ENCODE measurements around the gene TNPO2. TPM values are rescaled to one million over a fixed set of nuclear protein-coding genes. Genes with fewer than 3 reads are reported as not detected.

TNPO2 gene
- 31.7 and 33.6 TPM in 2 replicates for total RNA-seq (2016; rRNA removed; fragmentation: Illumina TruSeq; extraction: Trizol)
- total RNA-seq (2016; cell fraction: cytosol; rRNA removed; fragmentation: Illumina TruSeq; extraction: Trizol; ENCODE audit: low read depth) = 8.0 and 12.5 TPM in 2 replicates
- 25.3 and 38.9 TPM in 2 replicates for total RNA-seq (2016; cell fraction: insoluble cytoplasmic fraction; rRNA removed; fragmentation: Illumina TruSeq; extraction: Trizol)
- 11.9 and 12.3 TPM in 2 replicates for total RNA-seq (2016; cell fraction: membrane; rRNA removed; fragmentation: Illumina TruSeq; extraction: Trizol)
- 61.9 and 64.9 TPM in 2 replicates for total RNA-seq (2016; cell fraction: nucleus; rRNA removed; fragmentation: Illumina TruSeq; extraction: Trizol)
- 61.0 and 76.1 TPM in 2 replicates for polyA plus RNA-seq (2011; rRNA removed)
- 38.5 and 42.9 TPM in 2 replicates for polyA plus RNA-seq (2011; cell fraction: cytosol; rRNA removed)
- 224 and 272 TPM in 2 replicates for polyA plus RNA-seq (2011; cell fraction: nucleus; rRNA removed)
- polyA plus RNA-seq (2012) = 28.4 and 35.1 TPM in 2 replicates
- 2.2 and 2.4 TPM in 2 replicates for polyA plus RNA-seq (2016; cell fraction: cytosol; fragmentation: Illumina TruSeq; extraction: Trizol; ENCODE audit: low read depth)
- polyA plus RNA-seq (2016; cell fraction: insoluble cytoplasmic fraction; fragmentation: Illumina TruSeq; extraction: Trizol; ENCODE audit: low read depth) = 21.0 and 28.3 TPM in 2 replicates
- 6.6 and 7.3 TPM in 2 replicates for polyA plus RNA-seq (2016; cell fraction: membrane; fragmentation: Illumina TruSeq; extraction: Trizol; ENCODE audit: low read depth)
- 143 and 147 TPM in 2 replicates for polyA plus RNA-seq (2016; cell fraction: nucleus; fragmentation: Illumina TruSeq; extraction: Trizol; ENCODE audit: insufficient read depth, low read depth)
- 198 and 267 TPM in 2 replicates for polyA minus RNA-seq (2011; rRNA and poly(A)+ RNA removed; ENCODE audit: low replicate concordance)
- 42.5 and 44.2 TPM in 2 replicates for polyA minus RNA-seq (2011; cell fraction: cytosol; rRNA and poly(A)+ RNA removed)
- 77.4 and 98.6 TPM in 2 replicates for polyA minus RNA-seq (2011; cell fraction: nucleus; rRNA and poly(A)+ RNA removed)
- percentile 67 among the genes with signal in this experiment for Bru-seq, nascent RNA
- BruChase-seq, experiment 1, labeled RNA remaining after a 6-hour chase = percentile 91 among the genes with signal in this experiment
- percentile 88 among the genes with signal in this experiment for BruChase-seq, experiment 2, labeled RNA remaining after a 2-hour chase
- long read RNA-seq, experiment 1, partial matches to known transcripts = 0 of 11 reads
- long read RNA-seq, experiment 1, other reads (novel, unspliced or antisense) = 11 of 11 reads
- long read RNA-seq, experiment 2, partial matches to known transcripts = 6 of 57 reads
- long read RNA-seq, experiment 2, other reads (novel, unspliced or antisense) = 51 of 57 reads

GRCh38 chr19:12723641-12724426, at the start of gene TNPO2:
Gene TNPO2, minus strand, starts transcription at chr19:12723932. Its CDS starts 2,955 bp downstream, at chr19:12720977.
- BruUV-seq (replicated peaks) = no TSS peak
- WGBS (ENCODE audit: low lambda C conversion rate) = 13% methylated on average over 16 of the region's 28 CpGs
- H3K4me1 ChIP-seq (ENCODE audit: insufficient read depth, low read length) = peaks cover 20% of the 10 kb centered on the region
- intact Hi-C loops (cut with micrococcal nuclease; ENCODE audit: unreplicated experiment) (no loop called here), in situ Hi-C loops (cut with HindIII; ENCODE audit: extremely low pct_ligation_motif_present, low pct_unique_long_range_greater_than_20kb) (no loop called here)
- ATAC-seq = peak; percentile 68
- CTCF ChIA-PET (ENCODE audit: low intra/inter-chr PET ratio, low total read pairs) = no interaction called here
- H3K79me2 ChIP-seq (ENCODE audit: insufficient read depth, low read length) = peaks cover 48% of the 10 kb centered on the region
- FAIRE-seq = peak; percentile 91
- POLR2A ChIA-PET = interaction anchor here (1.0 to 4.8 kb wide), 9 partner anchors 9 to 210 kb away, joined by 3 to 51 read pairs (median 8); partner anchors contain the start of genes FARSA, FBXW9, GET3 and JUNB
- H2AFZ ChIP-seq (ENCODE audit: low read length) = peak within 1 kb of the TSS; percentile 78
- peak within 1 kb of the TSS; percentile 77 for H3K27ac ChIP-seq (ENCODE audit: extremely low read length, insufficient read depth, low read length)
- no peaks in the 10 kb centered on the region; a peak in 1 of 5 replicates for H3K27me3 ChIP-seq (ENCODE audit: control insufficient read depth in 1 of 2, insufficient read depth in 2 of 2, low read length in 2 of 2)
- peak; percentile 71 for DNase-seq (ENCODE audit: low spot score)
- peak within 1 kb of the TSS; percentile 87 for H3K9ac ChIP-seq (ENCODE audit: insufficient read depth, low read depth, low read length)
- peaks cover 2 to 7% of the 10 kb centered on the region in 2 experiments; a peak in 4 of 5 replicates for H3K36me3 ChIP-seq (replicated peaks in 1 of 2; ENCODE audit: control insufficient read depth in 1 of 2, insufficient read depth in 2 of 2, low read length in 2 of 2)
- H3K9me3 ChIP-seq (ENCODE audit: low read length) = no peaks in the 10 kb centered on the region
- H3K4me2 ChIP-seq (ENCODE audit: low read depth, low read length) = peak within 1 kb of the TSS; percentile 98
- no peaks in the 10 kb centered on the region for H4K20me1 ChIP-seq (ENCODE audit: insufficient read depth, low read length)
- H3K4me3 ChIP-seq (replicated peaks in 1 of 3; ENCODE audit: insufficient read depth in 1 of 3, low read depth in 2 of 3, low read length in 3 of 3) = peak within 1 kb of the TSS; percentile 67 to 93 (median 92)
- TF ChIP-seq RNF2 (conservative IDR thresholded peaks at IDR 0.05; ENCODE audit: low read depth) = no peak
- no peak for TF ChIP-seq FLYWCH1 (CRISPR knock-in tag; IDR thresholded peaks at IDR 0.05)
- TF ChIP-seq ZBTB3 (CRISPR knock-in tag; IDR thresholded peaks at IDR 0.05; ENCODE audit: borderline replicate concordance, low read depth) = no peak
- TF ChIP-seq ZKSCAN5 (CRISPR knock-in tag; IDR thresholded peaks at IDR 0.05) = no peak
- peak; percentile 63 for TF ChIP-seq MNT (IDR thresholded peaks at IDR 0.05)
- peak; percentile 97 for TF ChIP-seq MXD4 (CRISPR knock-in tag; IDR thresholded peaks at IDR 0.05)
- peak; percentile 44; the same call in 1 of the 2 replicates for TF ChIP-seq GLI4 (CRISPR knock-in tag; IDR thresholded peaks at IDR 0.05; ENCODE audit: borderline replicate concordance)
- TF ChIP-seq HBP1 (CRISPR knock-in tag; IDR thresholded peaks at IDR 0.05; ENCODE audit: low read depth) = 0 out of 2 replicates have a peak, but pooled peaks have one; percentile 32
- TF ChIP-seq, protein P1, sequence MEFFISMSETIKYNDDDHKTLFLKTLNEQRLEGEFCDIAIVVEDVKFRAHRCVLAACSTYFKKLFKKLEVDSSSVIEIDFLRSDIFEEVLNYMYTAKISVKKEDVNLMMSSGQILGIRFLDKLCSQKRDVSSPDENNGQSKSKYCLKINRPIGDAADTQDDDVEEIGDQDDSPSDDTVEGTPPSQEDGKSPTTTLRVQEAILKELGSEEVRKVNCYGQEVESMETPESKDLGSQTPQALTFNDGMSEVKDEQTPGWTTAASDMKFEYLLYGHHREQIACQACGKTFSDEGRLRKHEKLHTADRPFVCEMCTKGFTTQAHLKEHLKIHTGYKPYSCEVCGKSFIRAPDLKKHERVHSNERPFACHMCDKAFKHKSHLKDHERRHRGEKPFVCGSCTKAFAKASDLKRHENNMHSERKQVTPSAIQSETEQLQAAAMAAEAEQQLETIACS (CRISPR knock-in tag; IDR thresholded peaks at IDR 0.05) = 0 out of 2 replicates have a peak, but pooled peaks have one; percentile 14
- TF ChIP-seq SKIL (CRISPR knock-in tag; IDR thresholded peaks at IDR 0.05; ENCODE audit: borderline replicate concordance) = no peak
